Kidney (tissue), 14 donors: ENCODE measurements around the gene NAB2. TPM values are rescaled to one million over a fixed set of nuclear protein-coding genes. Genes with fewer than 3 reads are reported as not detected.

ENCODE experiments used
- DNase-seq, 5 donors: peaks; one replicate each; pipeline ENCODE4 v3.0.0-alpha.2; 2013 to 2020
- FAIRE-seq: peaks from 2 replicates; lab custom pipeline; 2012; peaks lifted over from hg19 to GRCh38; lab: Jason Lieb, UNC
- H3K27ac ChIP-seq, 2 donors: one replicate each; pipeline ENCODE4 v1.7.0; 2013; ENCODE audit warnings: low read depth in 2 of 2, low read length in 2 of 2, inconsistent platforms in 1 of 2
- H3K27me3 ChIP-seq: one replicate; pipeline ENCODE4 v1.7.1; 2013; ENCODE audit warnings: low read length, inconsistent platforms; ENCODE audit not compliant: control insufficient read depth, insufficient read depth
- H3K36me3 ChIP-seq, 3 donors: one replicate each; pipeline versions ENCODE4 v1.7.0 to v1.7.1; 2013; ENCODE audit warnings: low read length in 3 of 3, control low read depth in 1 of 3, inconsistent platforms in 1 of 3; ENCODE audit not compliant: insufficient read depth in 3 of 3, control insufficient read depth in 2 of 3
- H3K4me1 ChIP-seq, 3 donors: one replicate each; pipeline versions ENCODE4 v1.7.0 to v1.7.1; 2013; ENCODE audit warnings: low read length in 3 of 3, inconsistent platforms in 1 of 3, low read depth in 1 of 3; ENCODE audit not compliant: control insufficient read depth in 2 of 3, insufficient read depth in 2 of 3
- H3K4me3 ChIP-seq, 3 donors: one replicate each; pipeline versions ENCODE4 v1.7.0 to v1.8.1; 2013; ENCODE audit warnings: low read length in 3 of 3, control low read depth in 1 of 3, inconsistent platforms in 1 of 3
- H3K9ac ChIP-seq, 3 donors: one replicate each; pipeline versions ENCODE4 v1.7.0 to v1.7.1; 2013; ENCODE audit warnings: low read length in 3 of 3, control low read depth in 1 of 3, inconsistent platforms in 1 of 3
- H3K9me3 ChIP-seq, 3 donors: one replicate each; pipeline versions ENCODE4 v1.7.0 to v1.7.1; 2013; ENCODE audit warnings: low read length in 3 of 3, control low read depth in 1 of 3, inconsistent platforms in 1 of 3; ENCODE audit not compliant: control insufficient read depth in 2 of 3, insufficient read depth in 1 of 3
- intact Hi-C: fragments of 100-400 bp; cut with DNase I; formaldehyde crosslinking; loops from one replicate; pipeline ENCODE4 v1.11.1; 2022
- polyA plus RNA-seq: library from polyadenylated mRNA; stranded (reverse); fragments of 350-450 nt; fragmentation: Illumina TruSeq; extraction: RNeasy Lipid Tissue Mini Kit (QIAGEN cat#74804); gene quantifications from one replicate; pipeline ENCODE4 v1.2.3, GENCODE V29; 2014; ENCODE audit warnings: low read depth, low replicate concordance; ENCODE audit not compliant: insufficient read depth
- total RNA-seq: library from RNA; stranded (reverse); fragmentation: NEBNext Ultra II Directional; extraction: Animal tissue kit (Norgen Biotek cat#: 25700); gene quantifications from one replicate; pipeline ENCODE4 v1.2.1, GENCODE V29; 2021
- TF ChIP-seq, protein P1 (sequence below): IDR thresholded peaks from 3 replicates; pipeline ENCODE4 v1.5.1; 2012; ENCODE audit warnings: mild to moderate bottlenecking, moderate library complexity, borderline replicate concordance; ENCODE audit not compliant: insufficient read depth; ENCODE audit errors: extremely low read depth
- donor health status: control.
- donor health status: control.
- donor health status: control.
- donor health status: control.
- donor health status: control.
- donor health status: DM: yes; HTN: yes; CAD: no.
- donor health status: Normal renal cell carcinoma (clear cell type).

NAB2 gene
- total and polyA plus RNA-seq, 2 donors from 2014 or later = 13.9 to 28.0 TPM

DNA sequence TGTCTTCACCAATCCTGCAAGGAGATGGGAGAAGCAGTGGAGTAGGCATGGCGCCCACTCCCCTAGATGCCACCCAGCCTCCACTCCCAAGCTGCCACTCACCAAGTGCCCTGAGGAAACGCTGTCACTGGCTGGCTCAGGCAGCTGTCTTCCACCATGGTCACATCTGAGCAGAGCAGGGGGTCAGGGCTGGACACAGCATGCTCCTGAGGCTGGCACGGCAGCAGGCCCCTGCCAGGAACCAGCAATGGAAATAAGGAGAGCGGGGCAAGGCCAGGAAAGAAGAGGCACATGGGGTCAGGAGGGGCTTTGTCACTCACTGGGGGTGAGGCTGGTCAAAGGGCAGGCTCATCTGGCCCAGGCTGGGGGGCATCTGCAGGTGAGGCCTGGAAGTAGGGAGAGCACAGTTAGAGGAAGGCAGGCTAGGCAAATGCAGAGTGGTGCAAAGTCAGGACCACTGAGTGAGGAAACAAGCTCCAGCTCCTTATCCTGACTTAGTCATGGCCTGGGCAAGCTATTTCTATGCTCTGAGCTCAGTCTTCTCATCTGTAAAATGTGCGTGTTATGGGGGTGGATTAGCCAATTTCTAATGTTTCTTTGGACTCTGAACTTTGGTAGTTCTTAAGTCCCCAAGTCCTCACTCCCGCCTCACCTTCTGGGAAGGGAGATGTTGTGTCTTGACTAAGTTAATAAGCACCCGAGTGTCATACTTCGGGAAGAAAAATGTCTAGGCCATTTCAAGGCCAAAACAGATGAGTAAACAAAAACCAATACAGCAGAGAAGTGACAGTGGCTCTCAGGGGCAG, 8.0 kb downstream of the NAB2 start:
- Histone ChIP-seq H3K36me3 (peaks cover 7 to 57% (median 12%) of the 10 kb centered on the region in 3 donors), H3K9ac (no peak overlapping the region), H3K27me3 (no peaks in the 10 kb centered on the region), H3K27ac (peak overlapping the region; percentile 26 to 40), H3K4me3 (no peak overlapping the region), H3K4me1 (peaks cover 0 to 12% (median 0%) of the 10 kb centered on the region in 3 donors), H3K9me3 (no peaks in the 10 kb centered on the region)
- intact Hi-C loops = no loop called here
- TF ChIP-seq, protein P1, sequence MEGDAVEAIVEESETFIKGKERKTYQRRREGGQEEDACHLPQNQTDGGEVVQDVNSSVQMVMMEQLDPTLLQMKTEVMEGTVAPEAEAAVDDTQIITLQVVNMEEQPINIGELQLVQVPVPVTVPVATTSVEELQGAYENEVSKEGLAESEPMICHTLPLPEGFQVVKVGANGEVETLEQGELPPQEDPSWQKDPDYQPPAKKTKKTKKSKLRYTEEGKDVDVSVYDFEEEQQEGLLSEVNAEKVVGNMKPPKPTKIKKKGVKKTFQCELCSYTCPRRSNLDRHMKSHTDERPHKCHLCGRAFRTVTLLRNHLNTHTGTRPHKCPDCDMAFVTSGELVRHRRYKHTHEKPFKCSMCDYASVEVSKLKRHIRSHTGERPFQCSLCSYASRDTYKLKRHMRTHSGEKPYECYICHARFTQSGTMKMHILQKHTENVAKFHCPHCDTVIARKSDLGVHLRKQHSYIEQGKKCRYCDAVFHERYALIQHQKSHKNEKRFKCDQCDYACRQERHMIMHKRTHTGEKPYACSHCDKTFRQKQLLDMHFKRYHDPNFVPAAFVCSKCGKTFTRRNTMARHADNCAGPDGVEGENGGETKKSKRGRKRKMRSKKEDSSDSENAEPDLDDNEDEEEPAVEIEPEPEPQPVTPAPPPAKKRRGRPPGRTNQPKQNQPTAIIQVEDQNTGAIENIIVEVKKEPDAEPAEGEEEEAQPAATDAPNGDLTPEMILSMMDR = no peak
- FAIRE-seq (no peak), DNase-seq (peak in 1 of 5 donors; percentile 47)

DNA sequence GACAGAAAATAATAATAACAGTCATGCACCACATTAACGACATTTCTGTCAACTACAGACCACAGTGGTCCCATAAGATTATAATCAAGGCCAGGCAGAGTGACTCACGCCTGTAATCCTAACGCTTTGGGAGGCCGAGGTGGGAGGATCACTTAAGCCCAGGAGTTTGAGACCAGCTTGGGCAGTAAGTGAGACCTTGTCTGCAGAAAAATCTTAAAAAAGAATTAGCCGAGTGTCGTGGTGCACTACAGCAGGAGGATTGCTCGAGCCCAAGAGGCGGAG, 8.6 kb downstream of the NAB2 start:
- Histone ChIP-seq H3K4me1 (peaks cover 0 to 12% (median 0%) of the 10 kb centered on the region in 3 donors), H3K27ac (peak overlapping the region in 1 of 2 donors; percentile 40), H3K4me3 (no peak overlapping the region), H3K9me3 (no peaks in the 10 kb centered on the region), H3K36me3 (peaks cover 3 to 51% (median 12%) of the 10 kb centered on the region in 3 donors), H3K27me3 (no peaks in the 10 kb centered on the region), H3K9ac (no peak overlapping the region)
- intact Hi-C loops = no loop called here
- no peak for FAIRE-seq
- TF ChIP-seq, protein P1 = no peak
- DNase-seq = no peak

DNA sequence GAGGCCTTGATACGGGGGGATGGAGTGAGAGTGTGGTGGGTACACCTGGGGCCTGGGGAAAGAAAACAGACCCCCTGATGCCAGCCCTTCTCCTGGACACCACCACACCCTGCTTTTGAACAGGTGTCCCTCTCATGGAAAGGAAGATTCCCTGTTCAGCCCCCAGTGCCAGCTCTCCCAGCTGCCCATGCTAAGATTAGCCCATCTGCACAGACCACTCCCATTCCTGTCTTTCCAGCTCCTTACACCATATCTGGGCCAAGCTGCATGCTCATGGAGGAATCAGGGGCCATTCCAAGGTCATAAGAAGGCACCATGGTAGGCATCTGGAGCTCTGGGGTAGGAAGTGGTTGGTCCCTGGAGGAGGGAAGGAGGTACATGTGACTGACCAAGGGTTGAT, 9.6 kb downstream of the NAB2 start:
- Histone ChIP-seq H3K27ac (no peak overlapping the region), H3K36me3 (peaks cover 2 to 46% (median 12%) of the 10 kb centered on the region in 3 donors), H3K9me3 (no peaks in the 10 kb centered on the region), H3K9ac (no peak overlapping the region), H3K4me1 (peaks cover 0 to 14% (median 0%) of the 10 kb centered on the region in 3 donors), H3K27me3 (no peaks in the 10 kb centered on the region), H3K4me3 (no peak overlapping the region)
- FAIRE-seq (no peak), DNase-seq (no peak)
- intact Hi-C loops = no loop called here
- TF ChIP-seq, protein P1 = no peak
